GM19372 (cell line): ENCODE results near the gene ACE.

Experiments
- ATAC-seq: cut with Tn5 transposase; IDR thresholded peaks from one replicate; pipeline ENCODE4 v1.9.1; 2021; ENCODE audit warnings: mild to moderate bottlenecking, low read depth, moderate library complexity; ENCODE audit not compliant: unreplicated experiment

Gene ACE

DNA sequence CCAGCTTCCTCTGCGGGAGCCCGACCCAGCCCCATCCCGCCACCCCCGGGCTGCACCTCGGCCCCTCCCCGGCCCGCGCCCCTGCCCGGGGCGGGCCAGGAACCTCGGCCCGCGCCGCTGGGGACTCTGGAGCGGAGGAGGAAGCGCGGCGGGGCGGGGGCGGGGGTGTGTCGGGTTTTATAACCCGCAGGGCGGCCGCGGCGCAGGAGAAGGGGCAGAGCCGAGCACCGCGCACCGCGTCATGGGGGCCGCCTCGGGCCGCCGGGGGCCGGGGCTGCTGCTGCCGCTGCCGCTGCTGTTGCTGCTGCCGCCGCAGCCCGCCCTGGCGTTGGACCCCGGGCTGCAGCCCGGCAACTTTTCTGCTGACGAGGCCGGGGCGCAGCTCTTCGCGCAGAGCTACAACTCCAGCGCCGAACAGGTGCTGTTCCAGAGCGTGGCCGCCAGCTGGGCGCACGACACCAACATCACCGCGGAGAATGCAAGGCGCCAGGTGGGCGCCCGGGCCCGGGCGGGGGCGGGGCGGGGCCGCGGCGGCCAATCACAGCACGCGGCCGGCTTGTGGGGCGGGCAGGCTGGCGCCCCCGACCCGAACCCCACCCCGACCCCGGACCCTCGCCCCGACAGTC lies at the start of gene ACE:
TSS of gene ACE (plus strand) at position 208 of the 626 bp plus-strand sequence. CDS start at position 242, 34 bp downstream.
- ATAC-seq: no peak

DNA sequence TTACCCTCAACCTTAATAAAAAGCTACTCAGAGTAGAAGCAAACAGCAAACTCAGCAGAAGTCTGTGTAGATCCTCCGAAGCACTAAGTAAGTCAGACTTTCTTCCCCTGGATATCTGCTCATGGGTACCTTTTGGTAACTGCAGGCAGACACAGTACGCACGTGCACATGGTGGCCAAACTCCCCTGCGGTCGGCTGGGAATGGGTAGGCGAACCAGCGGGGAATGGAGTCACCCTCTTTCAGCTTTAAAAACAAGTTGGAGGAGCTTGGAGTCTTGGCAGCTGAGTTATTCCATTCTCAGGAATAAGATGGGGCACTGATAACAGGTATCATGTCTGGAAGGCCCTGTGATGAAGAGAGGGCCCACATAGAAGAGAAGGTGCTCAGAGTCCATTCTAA lies 47.1 kb upstream of the ACE start:
- ATAC-seq: no peak

- no peak for ATAC-seq
These were observed 46.6 kb upstream of the ACE start for GRCh38 chr17:63430223-63430622.

GRCh38 chr17:63431618-63431938 lies 45.3 kb upstream of the ACE start:
- ATAC-seq: no peak

- ATAC-seq: no peak
These were observed 44.7 kb upstream of the ACE start for GRCh38 chr17:63431939-63432804.

GRCh38 chr17:63433746-63434591 lies 42.9 kb upstream of the ACE start:
- ATAC-seq: no peak

DNA sequence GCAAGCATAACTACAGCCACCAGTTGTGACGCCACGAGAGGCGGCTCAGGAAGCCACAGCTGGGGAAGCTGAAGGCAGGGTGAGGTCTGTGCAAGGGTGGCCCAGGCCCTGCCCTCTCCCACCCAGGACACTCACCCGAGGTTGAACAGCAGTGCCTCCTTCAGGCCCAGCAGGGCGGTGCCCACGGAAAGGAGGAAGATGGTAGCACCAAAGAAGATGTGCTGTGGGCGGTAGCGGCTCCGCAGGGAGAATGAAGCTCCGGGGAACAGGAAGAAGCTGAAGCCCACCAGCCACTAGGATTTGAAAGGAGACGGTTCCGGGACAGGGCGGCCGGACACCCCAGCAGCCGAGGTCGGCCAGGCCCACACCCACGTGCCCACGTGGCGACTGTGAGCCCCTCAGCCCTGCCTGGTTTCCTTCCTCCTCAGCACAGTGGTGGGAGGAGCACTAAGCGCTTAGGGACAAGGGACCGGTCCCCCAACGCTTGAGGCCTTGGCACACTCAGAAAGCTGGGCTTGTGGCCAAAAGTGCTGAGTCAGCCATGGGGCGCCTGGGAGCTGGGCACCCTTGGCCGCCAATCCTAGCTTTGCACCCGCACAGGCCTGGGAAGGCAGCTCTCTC lies 41.8 kb upstream of the ACE start:
- ATAC-seq: no peak

DNA sequence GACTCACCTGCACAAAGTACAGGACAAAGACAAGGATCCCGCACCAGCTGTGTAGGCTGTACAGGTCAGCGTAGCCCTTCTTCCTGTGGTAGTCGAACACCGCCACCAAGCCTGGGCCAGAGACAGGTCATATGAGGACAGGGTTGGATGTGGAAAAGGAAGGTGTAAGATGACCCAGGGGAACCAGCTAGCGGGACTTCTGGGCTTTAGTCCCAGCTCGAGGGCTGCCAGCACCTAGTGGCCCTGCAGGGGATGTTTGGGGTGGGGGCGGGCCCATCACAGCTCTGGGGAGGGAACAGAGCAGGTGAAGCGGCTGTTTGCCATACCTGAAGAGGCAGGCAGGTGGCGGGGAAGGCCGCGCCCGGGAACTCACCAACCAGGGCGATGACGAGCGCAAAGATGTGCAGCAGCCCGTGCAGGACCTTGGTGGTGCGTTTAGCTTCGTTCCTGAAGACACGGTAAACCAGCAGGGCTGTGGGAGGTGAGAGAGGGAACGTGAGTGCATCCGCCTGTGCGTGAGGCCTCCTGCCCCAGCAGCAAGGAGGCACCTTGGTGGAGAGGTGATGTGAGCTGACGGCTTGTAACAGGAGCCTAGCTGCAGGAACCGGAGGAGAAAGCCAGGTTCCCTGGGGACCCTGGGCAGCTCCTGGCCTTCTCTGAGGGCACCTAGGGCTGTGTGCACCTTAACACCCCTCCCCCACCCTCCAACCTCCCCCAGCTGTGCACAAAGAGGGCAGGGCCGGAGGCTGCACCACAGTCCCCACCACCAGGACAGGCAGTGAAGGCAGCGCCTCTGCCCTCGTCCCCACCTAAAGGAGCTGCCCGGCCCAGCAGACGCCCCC lies 41.0 kb upstream of the ACE start:
- no peak for ATAC-seq

- no peak for ATAC-seq
These were observed 40.2 kb upstream of the ACE start for GRCh38 chr17:63436523-63437110.

GRCh38 chr17:63437287-63438091 lies 39.4 kb upstream of the ACE start:
- ATAC-seq: no peak

GRCh38 chr17:63438092-63439051 lies 38.5 kb upstream of the ACE start:
- ATAC-seq: no peak

DNA sequence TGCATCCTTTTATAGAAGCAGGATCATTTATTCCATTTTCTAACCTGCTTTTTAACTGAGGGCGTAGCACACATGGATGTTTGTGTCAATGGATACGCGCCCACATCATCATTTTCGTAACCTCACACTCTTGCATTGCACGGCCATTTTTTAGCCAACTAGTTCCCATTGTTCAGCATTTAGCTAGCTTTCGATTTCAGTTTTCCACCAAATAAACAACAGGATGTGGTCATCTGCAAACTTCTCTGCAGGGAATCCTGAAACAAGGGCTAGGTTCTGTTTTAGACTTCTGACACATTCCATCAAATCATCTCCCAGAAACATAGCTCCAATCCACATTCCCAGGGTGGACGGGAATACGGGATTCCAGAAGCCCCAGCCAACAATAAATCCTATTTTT lies 37.2 kb upstream of the ACE start:
- no peak for ATAC-seq

DNA sequence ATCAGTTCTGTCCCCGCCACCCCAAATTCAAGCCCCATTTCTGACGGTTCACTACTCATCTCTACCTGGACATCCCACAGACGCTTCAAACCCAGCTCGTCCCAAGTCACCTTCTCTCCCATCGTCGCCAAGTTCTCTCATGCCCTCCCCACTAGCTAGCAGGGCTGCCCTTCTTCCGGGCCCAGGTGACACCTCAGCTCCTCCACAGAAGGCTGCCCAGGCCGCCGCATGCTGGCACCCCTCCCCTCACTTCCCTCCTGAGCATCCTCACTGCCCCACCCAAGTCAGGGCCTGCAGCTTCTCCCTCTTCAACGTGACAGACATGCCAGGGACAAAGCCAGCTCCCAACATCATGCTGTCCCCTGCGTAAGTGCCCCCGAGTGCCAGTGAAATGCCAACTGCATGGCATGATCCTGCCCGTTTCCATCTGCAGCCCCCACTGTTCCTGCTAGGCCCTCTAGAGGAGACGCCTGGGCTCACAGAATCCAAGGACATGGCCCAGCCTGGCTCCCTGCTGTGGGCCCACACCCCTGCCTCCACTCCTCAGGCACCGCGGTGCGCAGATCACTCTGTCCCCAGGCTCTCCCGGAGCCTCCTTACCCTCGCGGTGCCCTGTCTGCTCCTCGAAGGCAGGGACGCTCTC lies 36.6 kb upstream of the ACE start:
- no peak for ATAC-seq

GRCh38 chr17:63440770-63441335 lies 36.0 kb upstream of the ACE start:
- ATAC-seq: no peak

DNA sequence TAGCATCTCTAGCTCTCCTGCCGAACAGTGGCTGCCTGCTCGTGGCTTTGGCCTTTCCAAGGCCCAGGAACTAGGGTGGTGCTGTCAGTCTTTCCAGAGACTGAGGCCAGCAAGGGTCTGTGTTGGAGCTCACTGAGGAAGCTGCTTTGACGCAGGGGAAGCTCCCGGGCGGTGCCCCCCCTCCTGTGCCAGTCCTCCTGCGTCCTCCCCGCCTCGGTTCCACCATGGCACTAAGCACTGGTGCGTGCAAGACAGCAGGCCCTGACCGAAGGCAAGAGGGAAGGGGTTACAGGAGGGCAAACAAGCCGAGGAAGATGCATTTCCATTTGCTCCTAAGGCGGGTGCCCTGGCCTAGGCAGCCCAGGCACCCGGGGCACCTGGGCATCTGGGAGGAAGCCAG lies 35.2 kb upstream of the ACE start:
- no peak for ATAC-seq

- no peak for ATAC-seq
These were observed 34.8 kb upstream of the ACE start for GRCh38 chr17:63442074-63442473.

- ATAC-seq: no peak
These were observed 34.3 kb upstream of the ACE start for GRCh38 chr17:63442549-63443035.
